ENCODE measurements around the gene TCTN3. TPM values are rescaled to one million over a fixed set of nuclear protein-coding genes. Genes with fewer than 3 reads are reported as not detected.
"Not testable (repeated sequence)": the region's sequence is repeated elsewhere in the genome, so short reads cannot be mapped to it uniquely, and the experiment has no call there.

The TCTN3 gene
- polyA plus RNA-seq, 3 donors from 2014 or later, result 32.3 to 58.6 (median 46.6) TPM

- H3K9me3 Mint-ChIP-seq, result no peaks in the 10 kb centered on the region
- no peaks in the 10 kb centered on the region for H3K4me1 Mint-ChIP-seq
- peaks cover 43 to 61% (median 46%) of the 10 kb centered on the region in 3 donors for H3K36me3 Mint-ChIP-seq
- DNase-seq, result no peak
- peaks cover 0 to 2% (median 0%) of the 10 kb centered on the region in 3 donors for H3K27me3 Mint-ChIP-seq (ENCODE audit: low read depth in 3 of 3)
- H3K27ac Mint-ChIP-seq, result no peak overlapping the region
- no peak overlapping the region for H3K4me3 Mint-ChIP-seq
Measured at GRCh38 chr10:95637911-95638310, 55.8 kb downstream of the TCTN3 start.

- no peaks in the 10 kb centered on the region for H3K4me1 Mint-ChIP-seq
- H3K27me3 Mint-ChIP-seq (ENCODE audit: low read depth in 3 of 3), result peaks cover 0 to 2% (median 0%) of the 10 kb centered on the region in 3 donors
- H3K36me3 Mint-ChIP-seq, result peaks cover 40 to 61% (median 43%) of the 10 kb centered on the region in 3 donors
- H3K4me3 Mint-ChIP-seq, result no peak overlapping the region
- no peak for DNase-seq
- H3K9me3 Mint-ChIP-seq, result no peaks in the 10 kb centered on the region
- no peak overlapping the region for H3K27ac Mint-ChIP-seq
Measured at GRCh38 chr10:95637140-95637539, 56.6 kb downstream of the TCTN3 start.

GRCh38 chr10:95635319-95635733 is 58.4 kb downstream of the TCTN3 start:
- peaks cover 0 to 2% (median 0%) of the 10 kb centered on the region in 3 donors for H3K27me3 Mint-ChIP-seq (ENCODE audit: low read depth in 3 of 3)
- peaks cover 35 to 59% (median 42%) of the 10 kb centered on the region in 3 donors for H3K36me3 Mint-ChIP-seq
- no peaks in the 10 kb centered on the region for H3K4me1 Mint-ChIP-seq
- DNase-seq, result no peak
- H3K9me3 Mint-ChIP-seq, result no peaks in the 10 kb centered on the region
- no peak overlapping the region for H3K27ac Mint-ChIP-seq
- H3K4me3 Mint-ChIP-seq, result no peak overlapping the region

GRCh38 chr10:95628786-95629185 is 64.9 kb downstream of the TCTN3 start:
- Mint-ChIP-seq H3K27ac (no peak overlapping the region), H3K4me1 (no peaks in the 10 kb centered on the region)
- DNase-seq, result no peak

GRCh38 chr10:95626500-95626899 is 67.2 kb downstream of the TCTN3 start:
- DNase-seq, result no peak
- H3K4me3 Mint-ChIP-seq, result no peak overlapping the region
- no peaks in the 10 kb centered on the region for H3K27me3 Mint-ChIP-seq (ENCODE audit: low read depth in 3 of 3)
- no peak overlapping the region for H3K27ac Mint-ChIP-seq
- H3K36me3 Mint-ChIP-seq, result peaks cover 37 to 65% (median 40%) of the 10 kb centered on the region in 3 donors
- no peaks in the 10 kb centered on the region for H3K4me1 Mint-ChIP-seq
- no peaks in the 10 kb centered on the region for H3K9me3 Mint-ChIP-seq

More at GRCh38 chr10:95628786-95629185, 64.9 kb downstream of the TCTN3 start:
- Mint-ChIP-seq H3K4me3 (no peak overlapping the region), H3K27me3 (ENCODE audit: low read depth in 3 of 3) (peaks cover 0 to 2% (median 0%) of the 10 kb centered on the region in 3 donors), H3K36me3 (peaks cover 49 to 80% (median 54%) of the 10 kb centered on the region in 3 donors), H3K9me3 (no peaks in the 10 kb centered on the region)

GRCh38 chr10:95620415-95620814 is 73.3 kb downstream of the TCTN3 start:
- H3K36me3 Mint-ChIP-seq, result peaks cover 38 to 61% (median 41%) of the 10 kb centered on the region in 3 donors
- H3K9me3 Mint-ChIP-seq; DNase-seq; H3K27ac Mint-ChIP-seq; H3K4me1 Mint-ChIP-seq; H3K27me3 Mint-ChIP-seq (ENCODE audit: low read depth in 3 of 3); H3K4me3 Mint-ChIP-seq: not testable (repeated sequence)

- Mint-ChIP-seq H3K27ac (no peak overlapping the region), H3K9me3 (no peaks in the 10 kb centered on the region), H3K36me3 (peaks cover 50 to 72% (median 51%) of the 10 kb centered on the region in 3 donors), H3K4me1 (no peaks in the 10 kb centered on the region), H3K4me3 (no peak overlapping the region), H3K27me3 (ENCODE audit: low read depth in 3 of 3) (peaks cover 0 to 1% (median 0%) of the 10 kb centered on the region in 3 donors)
- no peak for DNase-seq
Measured at GRCh38 chr10:95618101-95618500, 75.6 kb downstream of the TCTN3 start.

- DNase-seq, result no peak
- no peaks in the 10 kb centered on the region for H3K9me3 Mint-ChIP-seq
- peaks cover 0 to 1% (median 0%) of the 10 kb centered on the region in 3 donors for H3K27me3 Mint-ChIP-seq (ENCODE audit: low read depth in 3 of 3)
- peaks cover 53 to 74% (median 59%) of the 10 kb centered on the region in 3 donors for H3K36me3 Mint-ChIP-seq
- H3K27ac Mint-ChIP-seq, result no peak overlapping the region
- no peaks in the 10 kb centered on the region for H3K4me1 Mint-ChIP-seq
- no peak overlapping the region for H3K4me3 Mint-ChIP-seq
Measured at GRCh38 chr10:95616446-95616845, 77.3 kb downstream of the TCTN3 start.

Other genes starting within 250 kb of the TCTN3 start
- 1 to 10 TPM in 1 of 3 donors, under 1 TPM in 2; 0.33 to 1.8 (median 0.82) TPM for gene SORBS1, start 132.6 kb downstream of the TCTN3 start, polyA plus RNA-seq
- 10 to 100 TPM; 49.6 to 55.7 (median 50.8) TPM for gene ALDH18A1, start 37.2 kb downstream of the TCTN3 start, polyA plus RNA-seq
- gene ENTPD1, start 62.2 kb upstream of the TCTN3 start, polyA plus RNA-seq, result 1 to 10 TPM; 1.8 to 4.3 (median 1.8) TPM
- under 1 TPM in 2 of 3 donors, not detected in 1; 0.17 to 0.25 TPM for gene CC2D2B, start 214.0 kb upstream of the TCTN3 start, polyA plus RNA-seq